NOMO-1 treated with dmso at 0.1 percent for 144 hours (cell line): ENCODE data around the gene CXCL16.

Experiments
- DNase-seq: peaks from one replicate; lab custom pipeline; 2025; ENCODE audit not compliant: unreplicated experiment; lab: John Stamatoyannopoulos, UW

CXCL16 gene, protein sequence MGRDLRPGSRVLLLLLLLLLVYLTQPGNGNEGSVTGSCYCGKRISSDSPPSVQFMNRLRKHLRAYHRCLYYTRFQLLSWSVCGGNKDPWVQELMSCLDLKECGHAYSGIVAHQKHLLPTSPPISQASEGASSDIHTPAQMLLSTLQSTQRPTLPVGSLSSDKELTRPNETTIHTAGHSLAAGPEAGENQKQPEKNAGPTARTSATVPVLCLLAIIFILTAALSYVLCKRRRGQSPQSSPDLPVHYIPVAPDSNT

DNA sequence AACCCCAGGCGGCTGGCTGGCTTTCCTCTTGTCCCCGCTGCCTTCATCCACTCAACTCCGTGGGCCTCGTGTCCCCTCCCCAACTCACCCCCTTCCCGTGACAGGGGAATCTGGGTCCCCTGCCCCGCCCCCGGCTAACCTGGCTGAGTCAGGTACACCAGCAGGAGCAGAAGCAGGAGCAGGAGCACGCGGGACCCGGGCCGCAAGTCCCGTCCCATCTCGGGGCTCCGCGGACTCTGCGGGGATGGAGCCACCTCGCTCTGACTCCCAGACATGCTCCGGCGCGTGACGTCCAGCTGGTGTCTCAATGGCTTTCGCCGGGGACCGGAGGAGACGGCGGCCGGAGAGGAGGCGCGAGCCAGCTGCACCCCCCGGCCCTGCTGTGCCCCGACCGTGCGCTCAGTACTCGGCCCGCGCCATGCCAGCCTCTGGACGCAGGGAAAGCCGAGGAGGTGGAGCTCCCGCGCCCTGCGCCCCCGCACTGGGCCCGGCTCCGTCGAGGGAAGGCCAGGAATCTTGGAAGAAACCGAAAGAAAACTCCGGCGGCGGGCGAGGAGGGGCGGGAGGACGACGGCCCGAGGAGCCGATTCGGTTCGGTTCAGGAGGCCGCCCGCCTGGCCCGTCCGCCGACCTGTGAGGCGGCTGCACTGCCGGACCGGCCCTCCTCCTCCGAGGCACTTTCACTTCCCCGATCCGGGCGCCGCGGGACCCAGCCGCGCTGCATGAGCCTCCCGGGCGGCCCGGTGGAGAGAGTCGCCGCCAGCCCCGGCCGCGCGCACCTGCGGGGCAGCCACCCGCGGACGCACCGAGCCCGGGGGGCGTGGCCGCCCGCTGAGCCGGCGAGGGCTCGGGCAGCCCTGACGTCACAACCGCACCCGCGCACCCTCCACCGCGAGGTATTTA, at the start of gene CXCL16, which contains the start of gene ZMYND15:
Gene CXCL16, minus strand, starts transcription at position 807 of the 903 bp plus-strand sequence. Its CDS starts 589 bp downstream, at position 218.
Gene ZMYND15, plus strand, starts transcription at position 712 of the 903 bp plus-strand sequence. CDS start 716 bp downstream, outside the sequence.
- peak; percentile 37 for DNase-seq

DNA sequence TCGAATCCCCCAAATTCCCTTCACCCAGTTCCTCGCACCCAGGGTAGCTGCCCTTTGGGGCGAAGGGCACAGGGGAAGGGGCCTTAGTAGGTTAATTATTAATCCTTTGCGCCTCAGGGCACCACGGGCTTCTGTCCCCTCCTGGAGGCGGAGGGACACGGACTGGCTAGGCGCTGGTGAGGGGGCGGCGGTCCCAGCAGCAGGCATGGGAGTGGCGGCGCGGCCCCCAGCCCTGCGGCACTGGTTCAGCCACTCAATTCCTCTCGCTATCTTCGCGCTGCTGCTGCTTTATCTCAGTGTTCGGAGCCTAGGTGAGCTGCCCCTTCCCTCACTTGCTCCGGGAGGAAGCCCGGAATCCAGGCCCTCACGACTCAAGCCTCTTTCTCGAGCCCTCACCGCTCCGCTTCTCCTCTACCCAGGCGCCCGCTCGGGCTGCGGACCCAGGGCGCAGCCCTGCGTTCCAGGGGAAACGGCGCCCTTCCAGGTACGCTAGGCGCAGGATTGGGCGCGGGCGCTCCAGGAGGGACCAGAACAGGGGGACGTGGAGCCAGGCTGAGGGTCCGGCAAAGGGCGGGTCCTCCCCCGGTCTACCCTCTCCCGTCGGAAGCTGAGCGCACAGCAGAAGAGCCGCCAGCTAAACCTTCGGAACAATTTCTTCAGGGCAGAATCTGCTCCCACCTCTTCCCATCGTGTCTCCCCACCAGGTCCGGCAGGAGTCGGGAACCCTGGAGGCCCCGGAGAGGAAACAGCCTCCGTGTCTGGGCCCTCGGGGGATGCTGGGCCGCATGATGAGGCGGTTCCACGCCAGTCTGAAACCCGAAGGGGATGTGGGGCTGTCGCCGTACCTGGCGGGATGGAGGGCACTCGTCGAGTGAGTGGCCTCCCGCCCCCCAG, 49.3 kb upstream of the CXCL16 start, which contains the start of gene GLTPD2:
Gene GLTPD2, plus strand, starts transcription at position 158 of the 894 bp plus-strand sequence. Its CDS starts 48 bp downstream, at position 206.
- DNase-seq = no peak

DNA sequence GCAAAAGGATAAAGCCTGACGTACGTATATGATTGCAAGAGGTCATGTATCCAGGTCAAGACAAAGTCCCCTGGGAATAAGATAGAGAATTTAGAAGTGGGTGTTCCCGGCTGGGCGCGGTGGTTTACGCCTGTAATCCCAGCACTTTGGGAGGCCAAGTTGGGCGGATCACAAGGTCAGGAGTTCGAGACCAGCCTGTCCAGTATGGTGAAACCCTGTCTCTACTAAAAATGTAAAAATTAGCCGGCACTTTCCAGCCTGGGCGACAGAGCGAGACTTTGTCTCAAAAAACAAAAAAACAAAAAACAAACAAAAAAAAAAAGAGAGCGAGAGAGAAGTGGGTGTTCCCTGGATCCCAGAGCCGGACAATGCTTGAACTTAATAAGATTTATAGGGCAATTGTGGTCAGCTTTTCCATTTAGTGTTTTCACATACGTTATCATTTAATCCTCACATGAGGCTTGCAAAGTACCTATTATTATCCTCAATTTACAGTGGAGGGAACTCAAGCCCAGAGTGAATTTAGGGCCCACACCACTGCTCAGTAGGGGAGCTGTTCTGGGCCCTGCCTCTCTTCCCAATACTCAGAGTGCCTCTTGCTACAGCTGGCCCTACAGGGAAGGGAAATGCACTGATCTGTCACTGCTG, 48.6 kb upstream of the CXCL16 start:
- no peak for DNase-seq

DNA sequence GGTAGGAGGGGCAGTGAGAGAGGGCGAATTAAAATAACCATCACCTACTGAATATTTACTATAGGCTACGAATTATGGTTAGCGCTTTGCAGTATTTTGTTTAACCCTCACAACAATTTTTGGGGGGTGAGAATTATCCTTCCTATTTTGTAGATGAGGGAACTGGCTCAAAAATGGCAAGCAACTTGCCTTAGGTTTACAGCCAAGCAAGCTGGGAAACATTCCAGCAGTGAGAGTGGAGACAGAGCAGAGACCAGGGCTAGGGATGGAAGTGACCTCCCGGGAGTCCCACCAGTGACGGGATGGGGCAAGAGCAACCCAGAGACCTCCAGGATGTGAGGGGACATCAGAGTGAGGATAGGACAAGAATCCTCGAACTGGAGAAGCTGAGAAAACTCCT, 46.8 kb upstream of the CXCL16 start:
- no peak for DNase-seq

DNA sequence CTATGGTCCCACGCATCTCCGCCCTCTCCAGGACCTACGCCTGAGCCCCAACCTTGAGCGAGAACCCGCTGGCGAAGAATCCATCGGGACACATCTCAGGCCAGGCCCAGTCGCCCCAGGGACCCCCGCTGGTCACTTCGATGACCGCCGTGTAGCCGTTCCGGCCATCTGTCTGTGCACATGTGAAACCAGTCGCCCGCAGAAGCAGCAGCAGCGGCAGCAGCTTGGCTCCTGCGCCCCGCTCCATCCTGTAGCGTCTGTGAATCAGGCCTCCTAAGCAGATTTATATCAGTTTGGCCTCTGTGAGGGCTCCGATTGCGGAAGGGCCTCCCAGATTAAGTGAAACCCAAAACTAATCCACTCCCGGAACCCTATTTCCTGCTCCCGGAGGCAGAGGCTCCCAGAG, 46.4 kb upstream of the CXCL16 start, which contains the start of gene VMO1:
Gene VMO1, minus strand, starts transcription at position 259 of the 406 bp plus-strand sequence. Its CDS starts 12 bp downstream, at position 247.
- no peak for DNase-seq

DNA sequence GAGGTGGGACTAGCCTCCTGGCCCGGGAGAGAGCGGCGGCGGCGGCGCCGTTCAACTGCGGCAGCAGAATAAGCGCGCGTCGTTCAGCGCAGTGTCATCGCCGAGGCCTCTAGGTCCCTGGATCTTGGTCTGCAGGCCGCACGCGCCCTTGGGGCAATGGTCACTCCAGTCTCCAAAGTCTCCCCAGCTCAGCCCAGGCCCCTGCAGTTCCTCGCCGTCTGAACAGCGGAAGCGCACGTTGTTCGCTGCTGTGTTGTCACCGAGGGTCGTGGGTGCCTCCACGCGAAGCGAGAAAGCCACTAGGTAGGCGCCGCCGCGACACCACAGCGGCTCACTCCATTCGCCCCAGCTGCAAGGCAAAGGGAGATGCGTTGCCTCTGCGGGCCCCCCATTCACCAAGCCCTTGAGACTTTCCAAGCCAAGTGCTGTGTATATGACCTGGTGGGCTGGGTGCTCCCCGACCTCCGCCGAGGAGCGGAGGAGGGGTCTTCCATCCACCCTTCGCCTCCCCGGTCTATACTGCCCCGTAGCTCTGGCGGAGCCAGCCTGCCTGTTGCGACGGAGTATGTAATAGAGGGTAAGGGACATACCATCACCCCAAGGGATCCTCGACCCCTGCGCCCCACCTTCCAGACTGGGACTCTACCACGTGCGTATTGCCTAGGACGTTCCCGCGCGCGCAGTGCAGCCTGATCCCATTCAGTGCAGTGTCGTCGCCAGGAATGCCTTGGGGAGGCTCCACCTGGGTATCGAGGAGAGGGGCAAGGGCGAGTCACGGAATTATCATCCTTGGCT, 45.8 kb upstream of the CXCL16 start:
- no peak for DNase-seq

DNA sequence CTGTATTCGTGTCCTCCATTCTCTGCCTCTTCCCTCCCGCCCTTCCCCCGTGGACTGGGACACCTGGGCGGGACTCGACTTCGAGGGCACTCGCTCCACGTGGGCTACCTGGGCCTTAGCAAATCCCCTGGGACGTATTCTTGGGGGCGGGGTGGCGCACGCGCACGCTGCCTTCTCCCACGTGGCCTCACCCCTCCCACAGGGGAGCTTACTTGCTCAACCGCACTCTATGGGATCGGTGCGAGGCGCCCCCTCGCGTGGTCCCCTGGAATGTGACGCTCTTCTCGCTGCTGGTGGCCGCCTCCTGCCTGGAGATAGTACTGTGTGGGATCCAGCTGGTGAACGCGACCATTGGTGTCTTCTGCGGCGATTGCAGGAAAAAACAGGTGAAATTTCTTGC, 42.9 kb upstream of the CXCL16 start:
- no peak for DNase-seq

DNA sequence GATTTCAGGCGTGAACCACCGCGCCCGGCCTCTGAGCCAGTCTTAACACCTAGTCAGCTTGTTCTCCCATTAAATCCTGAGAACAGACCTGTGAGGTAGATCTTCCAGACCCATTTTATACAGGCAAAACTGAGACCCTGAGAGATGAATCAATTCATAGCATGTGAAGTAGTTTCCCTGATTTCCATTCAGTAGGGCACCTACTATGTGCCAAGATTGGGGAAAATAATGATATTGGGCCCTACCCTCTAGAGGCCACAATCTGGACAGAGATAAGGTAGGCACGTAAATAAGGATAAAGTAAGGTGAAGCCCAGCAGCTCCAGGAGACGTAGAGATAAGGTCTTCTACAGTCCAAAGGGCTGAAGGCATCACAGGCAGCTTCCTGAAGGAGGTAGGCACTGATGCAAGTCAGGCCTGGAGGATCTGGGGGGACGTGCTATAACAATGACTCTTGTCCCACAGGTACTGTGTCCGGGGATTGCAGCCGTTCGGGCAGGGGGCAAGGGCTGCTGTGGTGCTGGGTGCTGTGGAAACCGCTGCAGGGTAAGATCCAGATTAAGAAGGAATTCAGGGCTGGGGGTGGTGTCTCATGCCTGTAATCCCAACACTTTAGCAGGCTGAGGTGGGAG, 40.7 kb upstream of the CXCL16 start:
- DNase-seq = no peak

DNA sequence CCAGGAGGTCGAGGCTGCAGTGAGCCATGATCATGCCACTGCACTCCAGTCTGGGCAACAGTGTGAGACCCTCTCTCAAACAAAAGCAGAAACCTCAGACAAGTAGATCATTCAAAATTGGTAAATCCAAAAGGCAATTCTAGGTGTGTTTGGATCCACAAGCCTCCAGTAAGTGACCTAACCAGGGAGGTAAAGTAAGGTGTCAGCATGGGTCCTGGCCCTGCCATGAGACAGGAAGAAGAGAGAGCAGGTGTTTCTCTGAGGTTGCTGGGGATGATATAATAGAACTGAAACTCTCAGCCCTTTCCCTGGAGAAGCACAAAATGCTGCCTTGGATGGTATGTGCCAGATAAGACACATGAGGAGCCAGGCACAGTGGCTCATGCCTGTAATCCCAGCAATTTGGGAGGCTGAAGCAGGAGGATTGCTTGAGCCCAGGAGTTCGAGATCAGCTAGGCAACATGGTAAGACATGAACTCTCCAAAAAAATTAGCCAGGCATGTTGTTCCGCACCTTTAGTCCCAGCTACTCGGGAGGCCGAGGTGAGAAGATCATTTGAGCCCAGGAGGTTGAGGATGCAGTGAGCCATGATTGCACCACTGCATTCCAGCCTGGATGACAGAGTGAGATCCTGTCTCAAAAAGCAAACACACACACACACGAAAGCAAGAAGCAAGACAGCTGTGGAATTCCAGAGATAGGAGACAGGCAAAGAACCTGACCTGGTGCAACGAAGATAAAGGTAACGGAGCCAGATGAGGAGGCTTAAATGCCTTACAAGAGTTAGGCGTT, 38.4 kb upstream of the CXCL16 start:
- DNase-seq = no peak

DNA sequence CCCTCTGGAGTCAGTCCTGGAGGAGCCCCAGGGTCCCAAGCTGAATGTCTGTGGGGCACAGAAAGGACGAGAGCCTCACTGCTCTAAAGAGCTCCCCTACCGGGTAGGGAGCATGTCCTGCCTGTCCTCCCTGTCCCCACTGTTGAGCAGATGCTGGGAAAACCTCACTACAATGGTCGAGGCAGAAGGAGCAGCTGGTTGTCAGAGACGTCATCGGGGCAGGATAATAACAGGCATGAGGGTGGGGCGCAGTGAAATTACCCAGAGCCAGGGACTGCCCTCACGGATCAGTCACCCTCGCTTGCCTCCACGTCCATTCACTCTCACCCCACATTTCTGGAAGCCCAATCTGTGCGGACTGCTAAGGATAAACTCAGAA, 32.5 kb upstream of the CXCL16 start:
- no peak for DNase-seq

DNA sequence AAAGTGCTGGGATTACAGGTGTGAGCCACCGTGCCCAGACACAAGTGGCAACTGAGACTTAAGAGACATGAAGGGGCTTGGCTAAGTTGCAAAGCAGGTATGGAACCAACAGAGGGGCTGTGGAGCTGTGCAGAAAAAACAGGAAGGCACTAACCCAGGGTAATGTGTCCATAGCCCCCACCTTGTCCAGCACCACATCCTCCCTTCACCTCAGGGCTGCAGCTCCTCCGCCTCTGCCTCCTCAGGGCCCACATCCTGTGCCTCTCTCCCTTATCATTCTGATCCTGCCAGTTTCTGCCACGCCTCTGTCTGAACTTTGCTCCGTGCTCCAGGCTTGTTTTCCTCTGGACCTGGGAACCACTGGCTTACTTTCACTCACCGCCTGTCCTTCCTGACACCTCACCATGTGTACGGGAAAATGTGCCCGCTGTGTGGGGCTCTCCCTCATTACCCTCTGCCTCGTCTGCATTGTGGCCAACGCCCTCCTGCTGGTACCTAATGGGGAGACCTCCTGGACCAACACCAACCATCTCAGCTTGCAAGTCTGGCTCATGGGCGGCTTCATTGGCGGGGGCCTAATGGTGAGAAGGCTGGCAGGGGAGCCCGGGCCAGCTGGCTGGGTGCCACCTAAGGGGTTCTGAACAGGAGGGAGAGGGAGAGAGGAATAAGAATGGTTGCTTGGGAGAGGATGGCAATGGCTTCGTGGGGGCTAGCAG, 31.9 kb upstream of the CXCL16 start, which contains the start of gene TM4SF5:
Gene TM4SF5, plus strand, starts transcription at position 368 of the 716 bp plus-strand sequence. Its CDS starts 37 bp downstream, at position 405.
- no peak for DNase-seq

DNA sequence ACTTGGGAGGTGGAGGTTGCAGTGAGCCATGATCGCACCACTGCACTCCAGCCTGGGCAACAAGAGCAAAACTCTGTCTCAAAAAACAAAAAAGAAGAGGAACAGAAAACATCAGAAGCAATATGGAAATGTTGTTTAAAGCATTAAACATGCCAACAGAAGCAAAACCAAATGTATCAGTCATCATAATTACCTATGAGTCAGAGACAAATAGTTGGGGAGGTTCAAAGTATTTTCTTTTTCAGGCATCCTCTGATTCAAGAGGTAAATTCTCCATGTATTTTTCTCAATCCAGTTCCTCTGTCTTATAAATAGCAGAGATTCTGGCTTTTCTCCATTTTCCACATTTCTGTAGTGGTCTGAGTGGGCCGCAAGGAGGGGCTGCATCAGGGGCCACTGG, 29.9 kb upstream of the CXCL16 start:
- DNase-seq = no peak

DNA sequence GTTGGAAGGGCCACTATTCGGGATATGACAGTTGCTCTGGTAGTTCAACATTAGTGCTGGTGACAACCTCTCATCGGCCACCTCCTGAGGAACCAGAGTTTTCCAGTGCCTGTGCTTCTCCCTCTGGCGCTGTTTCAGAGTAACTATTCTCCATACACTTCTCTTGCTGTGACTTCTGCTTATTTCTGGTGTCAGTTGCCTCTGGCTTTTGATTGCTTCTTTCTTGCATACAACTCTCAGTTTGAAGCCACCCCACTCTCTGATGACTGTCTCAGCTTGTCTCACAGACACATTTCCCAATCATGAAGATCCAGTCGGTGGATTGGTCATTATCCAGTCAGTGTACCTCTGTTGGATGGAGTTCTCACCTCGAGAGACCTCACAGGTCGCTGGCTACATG, 28.6 kb upstream of the CXCL16 start:
- peak; percentile 14 for DNase-seq

DNA sequence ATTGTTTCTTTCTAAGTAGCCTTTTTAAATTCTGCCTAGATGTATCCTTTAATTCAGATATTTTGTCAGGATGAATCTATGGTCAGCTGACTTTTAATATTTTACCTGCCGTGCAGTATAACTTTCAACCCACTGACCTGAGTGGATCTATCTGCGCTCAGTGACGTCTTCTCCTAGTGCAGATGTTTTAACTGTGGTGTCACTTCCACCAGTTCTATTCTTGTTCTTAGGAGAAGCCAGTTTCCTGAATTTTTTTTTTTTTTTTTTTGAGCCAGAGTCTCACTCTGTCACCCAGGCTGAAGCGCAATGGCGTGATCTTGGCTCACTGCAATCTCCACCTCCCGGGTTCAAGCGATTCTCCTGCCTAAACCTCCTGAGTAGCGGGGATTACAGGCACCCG, 27.0 kb upstream of the CXCL16 start:
- no peak for DNase-seq

DNA sequence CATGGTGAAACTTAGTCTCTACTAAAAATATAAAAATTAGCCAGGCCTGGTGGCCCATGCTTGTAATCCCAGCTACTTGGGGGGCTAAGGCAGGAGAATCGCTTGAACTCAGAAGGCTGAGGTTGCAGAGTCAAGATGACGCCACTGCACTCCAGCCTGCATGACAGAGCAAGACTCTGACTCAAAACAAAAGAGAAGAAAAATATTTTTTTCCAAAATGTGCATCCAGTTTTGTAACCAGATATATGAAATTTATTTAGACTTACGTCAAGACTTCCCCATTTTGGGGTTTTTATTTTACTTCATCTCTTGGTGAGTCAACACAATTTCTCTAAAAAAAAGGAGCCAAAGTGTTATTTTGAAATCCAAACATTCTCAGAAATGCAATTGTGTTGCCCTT, 26.5 kb upstream of the CXCL16 start:
- peak; percentile 19 for DNase-seq

DNA sequence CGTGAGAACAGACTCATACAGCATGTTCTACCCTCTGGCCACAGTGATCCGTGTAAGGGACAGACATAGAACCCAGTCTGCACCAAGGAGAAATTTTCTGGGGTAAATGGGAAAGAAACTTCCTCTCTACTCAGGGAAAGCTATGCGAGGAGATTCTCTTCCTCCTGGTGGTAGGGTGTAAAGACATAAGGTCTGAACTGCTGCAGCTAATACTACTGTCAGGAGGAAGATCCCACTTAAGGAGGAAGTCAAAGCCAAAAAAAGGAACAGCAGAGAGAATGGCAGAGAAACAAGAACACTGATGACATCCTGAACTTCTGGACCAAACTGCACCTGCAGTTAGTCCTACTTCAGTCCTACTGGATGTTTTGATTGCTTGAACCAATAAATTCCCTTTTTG, 24.9 kb upstream of the CXCL16 start:
- peak; percentile 13 for DNase-seq

DNA sequence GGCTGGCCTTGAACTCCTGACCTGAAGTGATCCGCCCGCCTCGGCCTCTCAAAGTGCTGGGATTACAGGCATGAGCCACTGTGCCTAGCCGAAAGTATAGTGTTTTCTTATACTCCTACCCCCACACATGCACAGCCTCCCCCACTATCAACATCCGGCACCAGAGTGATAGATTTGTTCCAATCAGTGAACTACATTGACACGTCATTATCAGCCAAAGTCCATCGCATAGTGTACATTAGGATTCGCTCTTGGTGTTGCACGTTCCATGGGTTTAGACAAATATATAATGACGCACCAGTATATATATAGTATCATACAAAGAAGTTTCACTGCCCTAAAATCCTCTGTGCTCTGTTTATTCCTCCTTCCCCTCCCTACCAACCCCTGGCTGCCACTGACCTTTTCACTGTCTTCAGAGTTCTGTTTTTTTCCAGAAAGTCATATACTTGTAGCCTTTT, 20.1 kb upstream of the CXCL16 start:
- no peak for DNase-seq
